ENCODE results near the gene PAK5. TPM values are rescaled to one million over a fixed set of nuclear protein-coding genes. Genes with fewer than 3 reads are reported as not detected.

PAK5 gene
- total and polyA plus RNA-seq, 9 of the 15 experiments (the other 6 are each of a cell fraction or from before 2014, with no cell fraction given) = not detected

GRCh38 chr20:9495701-9496100 lies 343.2 kb downstream of the PAK5 start:
- FAIRE-seq (no peak), ATAC-seq (no peak), DNase-seq (ENCODE audit: extremely low read depth in 1 of 4, low spot score in 3 of 4) (no peak)
- CTCF ChIA-PET (ENCODE audit: low intra/inter-chr PET ratio) = no interaction called here
- Histone ChIP-seq H3K4me2 (ENCODE audit: insufficient read depth, low read length) (no peak overlapping the region), H4K20me1 (replicated peaks; ENCODE audit: control insufficient read depth, insufficient read depth, low read length) (no peaks in the 10 kb centered on the region), H3K27me3 (ENCODE audit: control insufficient read depth in 2 of 2, insufficient read depth in 2 of 2, low read length in 2 of 2) (no peaks in the 10 kb centered on the region), H3K27ac (ENCODE audit: extremely low read depth, low read depth, low read length) (no peak overlapping the region), H2AFZ (ENCODE audit: low read depth, low read length) (no peak overlapping the region), H3K36me3 (ENCODE audit: control insufficient read depth, insufficient read depth, low read length) (no peaks in the 10 kb centered on the region), H3K4me1 (replicated peaks in 1 of 2; ENCODE audit: control insufficient read depth in 2 of 2, insufficient read depth in 2 of 2, low read length in 2 of 2) (no peaks in the 10 kb centered on the region), H3K9me1 (ENCODE audit: control insufficient read depth, insufficient read depth, low read length) (no peaks in the 10 kb centered on the region), H3K9ac (ENCODE audit: insufficient read depth in 1 of 2, low read depth in 2 of 2, low read length in 2 of 2) (no peak overlapping the region), H3K79me2 (ENCODE audit: control insufficient read depth, insufficient read depth, low read length) (no peaks in the 10 kb centered on the region), H3K4me3 (no peak overlapping the region), H3K9me3 (replicated peaks; ENCODE audit: control insufficient read depth, insufficient read depth, low read depth, low read length) (no peaks in the 10 kb centered on the region)
- intact Hi-C loops (cut with micrococcal nuclease) (no loop called here), in situ Hi-C loops (cut with MboI) (no loop called here)
- POLR2A ChIA-PET = interaction anchor here (0.6 kb wide), 1 partner anchor 10 kb away, joined by 3 read pairs; no protein-coding TSS in a partner anchor
- BruUV-seq (replicated peaks) = no TSS peak
- TF ChIP-seq HDAC3 (IDR thresholded peaks at IDR 0.05; ENCODE audit: borderline replicate concordance, partially characterized antibody) (no peak), ZNF449 (CRISPR knock-in tag; IDR thresholded peaks at IDR 0.05) (no peak), FOXA3 (CRISPR knock-in tag; conservative IDR thresholded peaks at IDR 0.05 in 1 of 2, IDR thresholded peaks at IDR 0.05 in 1 of 2) (no peak), TBL1XR1 (IDR thresholded peaks at IDR 0.05; ENCODE audit: low read length in 2 of 2) (no peak), ZNF232 (CRISPR knock-in tag; IDR thresholded peaks at IDR 0.05) (no peak), C11orf30 (IDR thresholded peaks at IDR 0.05; ENCODE audit: low read depth) (no peak), CBX1 (IDR thresholded peaks at IDR 0.05; ENCODE audit: low read depth) (no peak), PTBP1 (IDR thresholded peaks at IDR 0.05; ENCODE audit: low read depth, low read length) (no peak), MECOM (CRISPR knock-in tag; IDR thresholded peaks at IDR 0.05) (no peak), MITF (IDR thresholded peaks at IDR 0.05) (no peak), ZBTB12 (CRISPR knock-in tag; IDR thresholded peaks at IDR 0.05) (no peak), ZNF23 (CRISPR knock-in tag; IDR thresholded peaks at IDR 0.05) (no peak), TCF7 (IDR thresholded peaks at IDR 0.05; ENCODE audit: borderline replicate concordance) (no peak), CC2D1A (IDR thresholded peaks at IDR 0.05) (no peak), ZBTB43 (CRISPR knock-in tag; IDR thresholded peaks at IDR 0.05) (no peak), NR2F6 (CRISPR knock-in tag; IDR thresholded peaks at IDR 0.05) (no peak), ATF7 (IDR thresholded peaks at IDR 0.05) (no peak), SLC30A9 (CRISPR knock-in tag; IDR thresholded peaks at IDR 0.05) (no peak), ARID2 (IDR thresholded peaks at IDR 0.05) (no peak)
- 0% methylated on average over 2 of the region's 2 CpGs for WGBS (ENCODE audit: insufficient coverage, low coverage, missing lambda C conversion rate)
